HEK293T (cell line): ENCODE data around the gene LYZL6.

Experiments used
- ARNT ChIP-seq: fragments of 450-650 bp; IDR thresholded peaks from 2 replicates; pipeline ENCODE4 v1.6.1; 2017; ENCODE audit warnings: mild to moderate bottlenecking
- BHLHE40 ChIP-seq: fragments of 450-650 bp; IDR thresholded peaks from 2 replicates; pipeline ENCODE4 v1.6.1; 2016; ENCODE audit warnings: mild to moderate bottlenecking, moderate library complexity, borderline replicate concordance
- ELF4 ChIP-seq: fragments of 450-650 bp; IDR thresholded peaks from 2 replicates; pipeline ENCODE4 v1.6.1; 2017; ENCODE audit warnings: antibody characterized with exemption
- FOXA1 ChIP-seq: fragments of 450-650 bp; IDR thresholded peaks from 2 replicates; pipeline ENCODE4 v1.6.1; 2016; ENCODE audit warnings: mild to moderate bottlenecking
- FOXM1 ChIP-seq: fragments of 450-650 bp; IDR thresholded peaks from 2 replicates; pipeline ENCODE4 v1.6.1; 2017; ENCODE audit warnings: mild to moderate bottlenecking, borderline replicate concordance
- HDGF ChIP-seq: fragments of 450-650 bp; IDR thresholded peaks from 2 replicates; pipeline ENCODE4 v1.6.1; 2017; ENCODE audit warnings: antibody characterized with exemption, borderline replicate concordance
- LEF1 ChIP-seq: fragments of 450-650 bp; IDR thresholded peaks from 2 replicates; pipeline ENCODE4 v1.6.1; 2017; ENCODE audit warnings: mild to moderate bottlenecking, borderline replicate concordance
- NFRKB ChIP-seq: fragments of 450-650 bp; IDR thresholded peaks from 2 replicates; pipeline ENCODE4 v1.6.1; 2016; ENCODE audit warnings: mild to moderate bottlenecking, moderate library complexity
- PKNOX1 ChIP-seq: fragments of 450-650 bp; IDR thresholded peaks from 2 replicates; pipeline ENCODE4 v1.6.1; 2016
- SP1 ChIP-seq: fragments of 450-650 bp; IDR thresholded peaks from 2 replicates; pipeline ENCODE4 v1.6.1; 2017
- SUZ12 ChIP-seq: fragments of 450-650 bp; IDR thresholded peaks from 2 replicates; pipeline ENCODE4 v1.6.1; 2016; ENCODE audit warnings: mild to moderate bottlenecking
- TARDBP ChIP-seq: fragments of 450-650 bp; IDR thresholded peaks from 2 replicates; pipeline ENCODE4 v1.6.1; 2016

GRCh38 chr17:35981246-35981645 is 37.7 kb upstream of the LYZL6 start, which contains the start of gene CCL16:
- no peak for TF ChIP-seq ELF4
- TF ChIP-seq BHLHE40, result no peak
- no peak for TF ChIP-seq SUZ12
- TF ChIP-seq LEF1, result no peak
- TF ChIP-seq TARDBP, result no peak
- TF ChIP-seq SP1, result no peak
- no peak for TF ChIP-seq HDGF
- no peak for TF ChIP-seq PKNOX1
- no peak for TF ChIP-seq FOXM1
- TF ChIP-seq FOXA1, result no peak
- no peak for TF ChIP-seq ARNT
- TF ChIP-seq NFRKB, result no peak
